ES-I3 (cell line): ENCODE data around the gene EFNA3.
A peak's percentile ranks its signal among the peaks of the same experiment; 100 is the strongest.
"Not testable (repeated sequence)": the region's sequence is repeated elsewhere in the genome, so short reads cannot be mapped to it uniquely, and the experiment has no call there.

Experiments
- H3K36me3 ChIP-seq: 2 replicates; pipeline ENCODE4 v1.6.1; 2013; ENCODE audit warnings: mild to moderate bottlenecking, low read length, control low read depth, moderate library complexity; ENCODE audit not compliant: insufficient read depth
- H3K4me1 ChIP-seq: 2 replicates; pipeline ENCODE4 v1.6.1; 2013; ENCODE audit warnings: mild to moderate bottlenecking, control low read depth, low read length; ENCODE audit not compliant: insufficient read depth
- H3K9ac ChIP-seq: 2 replicates; pipeline ENCODE4 v1.6.1; 2013; ENCODE audit warnings: low read depth, mild to moderate bottlenecking, low read length, moderate library complexity
- H3K9me3 ChIP-seq: 2 replicates; pipeline ENCODE4 v1.6.1; 2013; ENCODE audit warnings: mild to moderate bottlenecking, low read length, moderate library complexity; ENCODE audit not compliant: control insufficient read depth, insufficient read depth

EFNA3 gene

DNA sequence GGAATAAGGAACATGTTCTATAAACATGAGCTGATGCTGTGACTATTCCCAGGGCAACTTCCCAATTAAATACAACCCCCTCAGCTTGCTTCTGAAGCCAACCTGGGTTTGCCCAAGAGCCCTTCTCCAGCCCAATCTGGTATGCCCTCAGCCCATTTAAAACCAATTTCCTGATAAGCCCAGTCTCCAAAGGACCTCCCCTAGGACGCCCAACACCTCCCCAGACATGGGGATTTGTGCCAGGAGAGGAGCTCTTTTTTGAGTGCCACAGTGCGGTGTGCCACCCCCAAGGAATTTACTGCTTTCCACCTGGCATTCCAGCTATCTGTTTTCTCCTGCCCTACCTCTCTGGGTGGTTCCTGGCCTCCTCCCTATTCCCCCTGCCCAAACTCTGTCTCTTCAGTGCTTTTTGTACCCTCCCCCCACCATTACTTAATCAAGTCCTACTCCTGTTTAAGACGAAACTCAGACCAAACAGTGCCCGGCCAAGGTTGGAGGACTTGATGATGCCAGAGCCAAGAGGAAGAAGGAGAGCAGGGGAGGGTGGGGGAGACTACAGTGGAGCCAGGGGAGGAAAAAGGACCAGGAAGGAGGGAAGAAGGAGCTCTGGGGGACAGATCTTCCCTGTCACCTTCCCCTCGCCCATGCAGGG lies 37.6 kb downstream of the EFNA3 start:
- Histone ChIP-seq H3K9ac (no peak overlapping the region), H3K36me3 (no peaks in the 10 kb centered on the region), H3K9me3 (no peaks in the 10 kb centered on the region), H3K4me1 (0 out of 2 replicates have a peak, but pooled peaks cover 3% of the 10 kb centered on the region)

DNA sequence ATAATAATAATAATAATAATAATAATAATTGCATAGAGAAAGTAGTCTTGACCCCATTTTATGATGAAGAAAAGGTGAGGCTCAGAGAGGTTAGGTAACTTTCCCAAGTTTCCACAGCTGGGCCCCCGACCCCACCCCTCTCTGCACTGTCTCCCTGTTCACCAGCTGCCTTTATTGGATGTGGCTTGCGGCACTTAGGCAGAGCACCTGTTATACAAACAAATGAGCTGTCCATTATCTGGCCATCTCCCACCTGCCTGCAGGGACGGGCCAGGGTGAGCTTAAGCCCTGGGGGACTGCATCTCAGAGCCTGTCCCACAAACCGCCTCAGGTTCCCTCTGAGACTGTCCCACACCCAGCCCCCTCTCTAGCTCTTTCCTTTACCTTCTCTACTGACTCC lies 39.0 kb downstream of the EFNA3 start:
- 0 out of 2 replicates have a peak, but pooled peaks cover 3% of the 10 kb centered on the region for H3K4me1 ChIP-seq
- H3K9ac ChIP-seq = no peak overlapping the region
- no peaks in the 10 kb centered on the region for H3K9me3 ChIP-seq
- no peaks in the 10 kb centered on the region for H3K36me3 ChIP-seq

GRCh38 chr1:155118090-155118489 lies 39.5 kb downstream of the EFNA3 start:
- not testable (repeated sequence) for H3K36me3 ChIP-seq, H3K4me1 ChIP-seq, H3K9me3 ChIP-seq, H3K9ac ChIP-seq

DNA sequence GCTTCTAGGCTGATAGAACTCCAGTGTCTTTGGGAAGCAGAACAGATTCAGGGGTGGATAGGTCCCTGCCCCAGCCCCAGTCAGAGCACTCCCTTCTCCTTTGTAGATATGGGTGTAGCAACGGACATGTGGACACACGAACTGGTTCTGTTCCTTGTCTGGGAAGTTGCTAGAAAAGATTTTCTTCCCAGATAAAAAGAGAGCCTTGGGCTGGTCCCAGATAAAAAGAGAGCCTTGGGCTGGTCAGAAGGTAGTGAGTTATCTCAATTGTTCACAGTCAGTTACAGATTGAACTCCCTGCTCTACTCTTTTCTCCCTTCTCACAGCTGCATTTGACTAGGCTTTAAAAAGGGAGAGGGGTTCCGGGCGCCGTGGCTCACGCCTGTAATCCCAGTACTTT lies 41.6 kb downstream of the EFNA3 start:
- no peaks in the 10 kb centered on the region for H3K9me3 ChIP-seq
- H3K36me3 ChIP-seq = no peaks in the 10 kb centered on the region
- H3K9ac ChIP-seq = no peak overlapping the region
- H3K4me1 ChIP-seq = peaks cover 7% of the 10 kb centered on the region; the same call in 1 of the 2 replicates

- no peak overlapping the region for H3K9ac ChIP-seq
- no peaks in the 10 kb centered on the region for H3K9me3 ChIP-seq
- peaks cover 11% of the 10 kb centered on the region for H3K4me1 ChIP-seq
- H3K36me3 ChIP-seq = no peaks in the 10 kb centered on the region
These were observed 42.6 kb downstream of the EFNA3 start for GRCh38 chr1:155121249-155121648.

DNA sequence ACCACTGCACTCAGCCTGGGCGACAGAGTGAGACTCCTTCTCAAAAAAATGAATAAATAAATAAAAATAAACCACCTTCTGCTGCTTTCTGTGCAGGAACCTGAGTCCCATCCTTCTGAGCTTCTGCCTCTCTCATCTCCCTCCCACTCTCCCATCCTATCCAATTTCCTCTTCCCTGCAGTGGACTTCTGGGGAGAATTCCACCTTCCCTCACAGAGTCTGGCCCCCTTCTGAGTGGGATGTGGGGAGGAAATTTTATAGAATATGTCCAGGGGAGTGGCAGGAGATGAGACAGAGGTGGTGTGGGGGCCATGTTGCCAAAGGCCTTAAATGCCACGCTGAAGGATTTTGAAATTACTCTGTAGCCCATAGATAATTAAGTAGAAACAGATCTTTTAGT lies 43.7 kb downstream of the EFNA3 start:
- no peak overlapping the region for H3K9ac ChIP-seq
- H3K36me3 ChIP-seq = no peaks in the 10 kb centered on the region
- H3K9me3 ChIP-seq = no peaks in the 10 kb centered on the region
- peaks cover 11% of the 10 kb centered on the region for H3K4me1 ChIP-seq

GRCh38 chr1:155123801-155124200 lies 45.2 kb downstream of the EFNA3 start:
- no peaks in the 10 kb centered on the region for H3K9me3 ChIP-seq
- H3K9ac ChIP-seq = no peak overlapping the region
- H3K4me1 ChIP-seq = peaks cover 22% of the 10 kb centered on the region

GRCh38 chr1:155124503-155125463 lies 46.1 kb downstream of the EFNA3 start:
- H3K36me3 ChIP-seq = no peaks in the 10 kb centered on the region
- H3K9ac ChIP-seq = 0 out of 2 replicates have a peak overlapping the region, but pooled peaks have one; percentile 2
- H3K4me1 ChIP-seq = peaks cover 24% of the 10 kb centered on the region
- no peaks in the 10 kb centered on the region for H3K9me3 ChIP-seq

More at GRCh38 chr1:155123801-155124200, 45.2 kb downstream of the EFNA3 start:
- H3K36me3 ChIP-seq = no peaks in the 10 kb centered on the region

DNA sequence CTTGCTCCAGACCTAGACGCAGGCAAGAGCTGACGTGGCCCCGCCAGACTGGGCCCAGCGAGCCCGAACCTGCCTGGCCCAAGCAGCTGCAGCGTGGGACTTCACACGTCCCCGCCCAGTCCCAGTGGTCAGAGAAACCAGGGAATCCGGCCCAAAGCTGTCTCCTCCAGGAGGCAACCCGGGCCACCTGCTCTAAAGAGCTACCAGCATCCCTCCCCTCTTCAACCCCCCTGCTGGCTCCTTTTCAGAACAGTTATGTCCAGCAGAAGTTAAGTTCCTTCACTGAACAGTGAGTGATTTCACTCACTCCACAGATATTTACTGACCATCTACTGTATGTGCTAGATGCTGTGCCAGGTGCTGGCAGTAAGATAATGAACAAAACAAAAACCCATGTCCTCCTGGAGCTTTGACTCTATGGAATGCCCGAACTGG lies 46.9 kb downstream of the EFNA3 start:
- peaks cover 24% of the 10 kb centered on the region for H3K4me1 ChIP-seq

DNA sequence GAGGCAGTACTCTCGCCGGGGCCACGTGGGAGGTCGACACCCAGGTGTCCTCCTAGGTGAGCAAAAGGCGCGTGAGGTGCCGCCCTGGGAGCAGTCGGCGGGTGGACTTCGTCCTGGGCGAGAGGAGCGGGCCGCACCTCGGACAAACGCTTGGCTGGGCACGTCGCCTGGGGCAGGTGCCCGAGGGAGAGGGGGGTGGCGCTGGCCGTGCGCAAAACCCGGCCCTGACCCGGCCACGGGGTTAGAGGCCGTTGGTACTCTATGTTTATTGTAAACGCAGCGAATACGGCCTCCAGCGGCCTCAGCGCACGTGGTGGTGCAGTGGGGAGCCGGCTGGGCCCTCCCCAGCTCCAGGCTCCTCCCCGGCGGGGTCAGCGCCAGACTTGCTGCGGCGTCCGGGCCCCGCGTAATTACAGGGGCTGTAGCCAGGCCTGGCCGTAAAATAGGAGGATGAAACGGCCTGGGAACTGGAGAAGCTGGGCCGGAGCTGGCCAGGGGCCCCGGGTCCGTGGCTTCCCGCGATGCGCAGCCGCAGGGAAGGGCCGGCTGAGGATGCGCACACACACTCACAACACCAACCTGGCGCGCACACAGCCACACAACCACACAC lies 47.4 kb downstream of the EFNA3 start:
- H3K9ac ChIP-seq = peak overlapping the region; percentile 48; the same call in 1 of the 2 replicates
- H3K9me3 ChIP-seq = no peaks in the 10 kb centered on the region
- no peaks in the 10 kb centered on the region for H3K36me3 ChIP-seq
- peaks cover 28% of the 10 kb centered on the region for H3K4me1 ChIP-seq

More for the DNA sequence above, 46.9 kb downstream of the EFNA3 start:
- Histone ChIP-seq H3K9ac (peak overlapping the region; percentile 48; the same call in 1 of the 2 replicates), H3K36me3 (no peaks in the 10 kb centered on the region), H3K9me3 (no peaks in the 10 kb centered on the region)

DNA sequence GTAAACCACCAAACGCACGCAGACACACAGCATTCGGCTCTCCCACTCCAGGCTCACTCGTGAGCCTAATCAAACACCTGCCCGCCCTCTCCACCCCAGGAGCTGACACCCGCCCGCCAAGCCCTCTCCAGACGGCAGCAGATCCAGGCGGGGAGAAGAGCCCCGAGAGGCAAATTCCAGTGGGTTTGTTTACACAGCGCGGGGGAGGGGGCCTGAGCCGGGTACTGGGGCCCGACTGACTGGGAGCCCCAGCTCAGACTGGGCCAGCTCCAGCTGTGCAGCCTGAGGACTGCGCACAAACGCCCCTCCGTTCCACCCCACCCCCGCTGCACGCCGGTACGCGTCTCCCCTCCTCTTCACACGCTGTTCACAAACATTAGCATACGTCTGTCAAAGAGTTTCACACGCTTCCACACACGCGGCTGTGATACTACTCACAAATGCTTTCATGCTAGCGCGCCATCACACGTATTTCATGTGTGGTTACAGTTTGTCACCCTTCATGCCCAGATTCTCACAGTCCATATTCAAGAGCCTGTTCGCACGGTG lies 48.0 kb downstream of the EFNA3 start:
- peak overlapping the region; percentile 48; the same call in 1 of the 2 replicates for H3K9ac ChIP-seq
- peaks cover 28% of the 10 kb centered on the region for H3K4me1 ChIP-seq
- H3K9me3 ChIP-seq = no peaks in the 10 kb centered on the region
- H3K36me3 ChIP-seq = no peaks in the 10 kb centered on the region

- H3K9me3 ChIP-seq = no peaks in the 10 kb centered on the region
- H3K4me1 ChIP-seq = peaks cover 28% of the 10 kb centered on the region
- H3K36me3 ChIP-seq = no peaks in the 10 kb centered on the region
- peak within 1 kb of the TSS; percentile 55 for H3K9ac ChIP-seq
These were observed 48.7 kb downstream of the EFNA3 start, which contains the start of gene EFNA1 for GRCh38 chr1:155127105-155127966. Gene EFNA1 (plus strand): TSS chr1:155127876. CDS start chr1:155127978, 102 bp downstream.

DNA sequence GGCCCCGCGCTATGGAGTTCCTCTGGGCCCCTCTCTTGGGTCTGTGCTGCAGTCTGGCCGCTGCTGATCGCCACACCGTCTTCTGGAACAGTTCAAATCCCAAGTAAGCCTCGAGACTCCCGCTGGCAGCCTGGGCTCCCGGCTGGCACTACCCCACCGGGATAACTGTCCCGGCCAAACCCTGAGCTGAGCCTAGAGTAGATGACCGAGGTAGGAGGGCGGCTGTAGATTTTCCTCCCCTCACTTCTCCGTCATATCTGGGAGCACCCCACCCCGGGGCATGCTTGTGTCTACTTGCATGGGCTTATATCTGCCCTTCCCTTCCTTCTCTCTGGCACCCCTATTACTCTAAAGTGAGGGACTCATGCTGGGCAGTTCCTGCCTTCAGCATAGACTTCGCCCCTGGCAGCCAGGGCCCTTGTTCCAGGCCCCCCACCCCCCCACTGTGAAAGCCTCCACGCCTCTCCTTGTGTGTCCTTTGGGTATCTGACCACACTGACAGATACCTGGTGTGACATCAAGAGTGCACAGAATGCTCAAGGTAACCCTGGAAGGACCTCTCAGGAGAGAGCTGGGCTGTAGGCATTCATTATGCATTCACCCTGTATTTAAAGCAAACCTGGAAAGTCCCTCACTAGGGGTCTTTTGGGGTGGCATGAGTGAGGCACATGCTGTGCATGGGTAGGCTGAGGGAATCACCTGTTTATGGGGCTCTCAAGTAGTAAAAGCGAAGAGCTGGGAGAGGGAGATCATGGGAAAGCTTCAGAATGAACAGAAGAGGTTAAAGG lies 49.5 kb downstream of the EFNA3 start:
- peak overlapping the region; percentile 55; the same call in 1 of the 2 replicates for H3K9ac ChIP-seq
- no peaks in the 10 kb centered on the region for H3K9me3 ChIP-seq
- H3K36me3 ChIP-seq = no peaks in the 10 kb centered on the region
- peaks cover 28% of the 10 kb centered on the region for H3K4me1 ChIP-seq
